HG02623 (cell line): ENCODE data around the gene LRP8.

Experiments used
- ATAC-seq: cut with Tn5 transposase; IDR thresholded peaks from one replicate; pipeline ENCODE4 v1.9.1; 2021; ENCODE audit warnings: moderate library complexity; ENCODE audit not compliant: unreplicated experiment

The LRP8 gene

GRCh38 chr1:53359934-53360276 lies 32.0 kb upstream of the LRP8 start:
- no peak for ATAC-seq

- no peak for ATAC-seq
Measured at GRCh38 chr1:53359225-53359933, 31.5 kb upstream of the LRP8 start.

GRCh38 chr1:53356637-53357036 lies 28.8 kb upstream of the LRP8 start:
- no peak for ATAC-seq

GRCh38 chr1:53354119-53354518 lies 26.2 kb upstream of the LRP8 start:
- ATAC-seq = no peak

GRCh38 chr1:53352561-53352960 lies 24.7 kb upstream of the LRP8 start:
- ATAC-seq = no peak

- no peak for ATAC-seq
Measured at GRCh38 chr1:53350853-53351767, 23.2 kb upstream of the LRP8 start.

GRCh38 chr1:53349968-53350852 lies 22.3 kb upstream of the LRP8 start:
- ATAC-seq = no peak

GRCh38 chr1:53349369-53349835 lies 21.5 kb upstream of the LRP8 start:
- no peak for ATAC-seq

GRCh38 chr1:53348486-53349368 lies 20.9 kb upstream of the LRP8 start:
- no peak for ATAC-seq

GRCh38 chr1:53346814-53347176 lies 18.9 kb upstream of the LRP8 start:
- no peak for ATAC-seq

- ATAC-seq = no peak
Measured at GRCh38 chr1:53345996-53346813, 18.3 kb upstream of the LRP8 start.

- ATAC-seq = peak; percentile 83
Measured at GRCh38 chr1:53344921-53345838, 17.3 kb upstream of the LRP8 start.

GRCh38 chr1:53343831-53344668 lies 16.2 kb upstream of the LRP8 start:
- no peak for ATAC-seq

- no peak for ATAC-seq
Measured at GRCh38 chr1:53342735-53343470, 15.0 kb upstream of the LRP8 start.

- ATAC-seq = no peak
Measured at GRCh38 chr1:53341961-53342707, 14.3 kb upstream of the LRP8 start.

- ATAC-seq = no peak
Measured at GRCh38 chr1:53341521-53341895, 13.6 kb upstream of the LRP8 start.
